Tibial nerve (tissue), 3 donors: ENCODE data around the gene TUT4.

Experiments used
- CTCF ChIP-seq, 5 experiments: fragments of 200-600 bp in 3 of 5; fragments of 450-650 bp in 2 of 5; sonication (generic) in 3 of 5; IDR thresholded peaks; one replicate each; pipeline ENCODE4 v1.5.1; 2016 to 2019; ENCODE audit warnings: antibody characterized with exemption in 5 of 5, mild to moderate bottlenecking in 3 of 5, moderate library complexity in 2 of 5
- POLR2A ChIP-seq, 2 donors: fragments of 450-650 bp; IDR thresholded peaks; one replicate each; pipeline ENCODE4 v1.6.1; 2017; ENCODE audit warnings: antibody characterized with exemption in 2 of 2, mild to moderate bottlenecking in 2 of 2, moderate library complexity in 2 of 2

GRCh38 chr1:52487632-52488031, 65.3 kb downstream of the TUT4 start:
- no peak for TF ChIP-seq CTCF (IDR thresholded peaks at IDR 0.05)
- no peak for TF ChIP-seq POLR2A (IDR thresholded peaks at IDR 0.05)
